ENCODE results near the gene NDUFAF4. TPM values are rescaled to one million over a fixed set of nuclear protein-coding genes. Genes with fewer than 3 reads are reported as not detected.

The NDUFAF4 gene
- total RNA-seq, 1 experiment from 2014 or later = 44.1 TPM

DNA sequence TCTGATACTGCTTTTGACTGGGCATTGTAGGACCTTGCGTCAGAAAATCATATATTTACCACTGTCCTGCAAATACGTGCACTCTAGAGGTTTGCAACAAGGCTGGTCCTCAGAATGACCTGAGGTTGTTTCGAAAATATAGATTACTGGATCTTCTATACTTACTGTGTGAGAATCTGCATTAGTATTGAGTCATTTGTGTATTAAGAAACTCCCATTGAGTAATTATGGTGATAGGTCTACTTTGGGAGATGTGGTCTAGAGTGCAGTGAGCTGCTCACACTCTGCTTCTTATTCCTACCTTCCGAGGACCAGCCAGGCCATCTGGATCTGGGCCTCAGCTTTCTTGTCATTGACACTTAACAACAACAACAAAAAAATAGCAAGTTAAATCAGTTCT, 36.4 kb upstream of the NDUFAF4 start:
- Histone ChIP-seq H3K27me3 (replicated peaks; ENCODE audit: control insufficient read depth, insufficient read depth, low read length) (no peaks in the 10 kb centered on the region), H3K4me1 (no peaks in the 10 kb centered on the region), H3K4me3 (ENCODE audit: low read depth, low read length) (no peak overlapping the region), H3K36me3 (ENCODE audit: control insufficient read depth, insufficient read depth, low read length) (no peaks in the 10 kb centered on the region), H3K9me3 (no peaks in the 10 kb centered on the region)
- Mint-ChIP-seq H3K27me3 (ENCODE audit: insufficient read depth, unreplicated experiment) (peaks cover 26% of the 10 kb centered on the region), H3K4me3 (ENCODE audit: unreplicated experiment) (no peak overlapping the region), H3K9me3 (ENCODE audit: unreplicated experiment) (no peaks in the 10 kb centered on the region), H3K27ac (ENCODE audit: unreplicated experiment) (no peak overlapping the region), H3K36me3 (ENCODE audit: insufficient read depth, unreplicated experiment) (no peaks in the 10 kb centered on the region), H3K4me1 (ENCODE audit: low read depth, unreplicated experiment) (no peaks in the 10 kb centered on the region)
- POLR2A ChIA-PET = no interaction called here
- TF ChIP-seq, protein P1, sequence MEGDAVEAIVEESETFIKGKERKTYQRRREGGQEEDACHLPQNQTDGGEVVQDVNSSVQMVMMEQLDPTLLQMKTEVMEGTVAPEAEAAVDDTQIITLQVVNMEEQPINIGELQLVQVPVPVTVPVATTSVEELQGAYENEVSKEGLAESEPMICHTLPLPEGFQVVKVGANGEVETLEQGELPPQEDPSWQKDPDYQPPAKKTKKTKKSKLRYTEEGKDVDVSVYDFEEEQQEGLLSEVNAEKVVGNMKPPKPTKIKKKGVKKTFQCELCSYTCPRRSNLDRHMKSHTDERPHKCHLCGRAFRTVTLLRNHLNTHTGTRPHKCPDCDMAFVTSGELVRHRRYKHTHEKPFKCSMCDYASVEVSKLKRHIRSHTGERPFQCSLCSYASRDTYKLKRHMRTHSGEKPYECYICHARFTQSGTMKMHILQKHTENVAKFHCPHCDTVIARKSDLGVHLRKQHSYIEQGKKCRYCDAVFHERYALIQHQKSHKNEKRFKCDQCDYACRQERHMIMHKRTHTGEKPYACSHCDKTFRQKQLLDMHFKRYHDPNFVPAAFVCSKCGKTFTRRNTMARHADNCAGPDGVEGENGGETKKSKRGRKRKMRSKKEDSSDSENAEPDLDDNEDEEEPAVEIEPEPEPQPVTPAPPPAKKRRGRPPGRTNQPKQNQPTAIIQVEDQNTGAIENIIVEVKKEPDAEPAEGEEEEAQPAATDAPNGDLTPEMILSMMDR (IDR thresholded peaks at IDR 0.05; ENCODE audit: insufficient read depth in 1 of 2, low read depth in 1 of 2, low read length in 1 of 2, severe bottlenecking in 1 of 2, unreplicated experiment in 1 of 2) = no peak
- DNase-seq = no peak
- intact Hi-C loops (cut with micrococcal nuclease; ENCODE audit: unreplicated experiment) = no loop called here
- no TSS peak for BruUV-seq (replicated peaks)
- CTCF ChIA-PET = no interaction called here

DNA sequence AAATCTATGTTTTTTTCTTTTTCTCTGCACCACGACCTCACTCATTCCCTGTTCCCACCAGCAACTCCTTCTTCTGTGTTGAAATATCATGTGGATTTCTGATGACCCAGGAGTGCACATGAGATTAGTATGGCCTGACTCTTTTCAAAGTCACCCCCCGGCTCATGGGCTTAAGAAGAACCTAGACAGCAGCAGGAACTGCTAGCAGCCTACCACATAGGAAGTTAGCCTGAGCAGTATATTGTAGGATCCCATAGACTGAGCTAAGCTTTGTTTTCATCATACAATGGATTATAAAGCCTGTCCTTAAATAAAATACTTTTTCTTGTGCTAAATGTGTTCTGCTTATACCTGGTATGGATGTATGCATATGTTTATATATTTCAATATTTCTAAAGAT, 33.5 kb upstream of the NDUFAF4 start:
- H3K9me3 ChIP-seq = no peaks in the 10 kb centered on the region
- Mint-ChIP-seq H3K36me3 (ENCODE audit: insufficient read depth, unreplicated experiment) (no peaks in the 10 kb centered on the region), H3K27ac (ENCODE audit: unreplicated experiment) (no peak overlapping the region), H3K4me1 (ENCODE audit: low read depth, unreplicated experiment) (no peaks in the 10 kb centered on the region), H3K9me3 (ENCODE audit: unreplicated experiment) (no peaks in the 10 kb centered on the region), H3K4me3 (ENCODE audit: unreplicated experiment) (no peak overlapping the region), H3K27me3 (ENCODE audit: insufficient read depth, unreplicated experiment) (peaks cover 24% of the 10 kb centered on the region)
- H3K36me3 ChIP-seq (ENCODE audit: control insufficient read depth, insufficient read depth, low read length) = no peaks in the 10 kb centered on the region
- intact Hi-C loops (cut with micrococcal nuclease; ENCODE audit: unreplicated experiment) = no loop called here
- H3K27me3 ChIP-seq (replicated peaks; ENCODE audit: control insufficient read depth, insufficient read depth, low read length) = no peaks in the 10 kb centered on the region
- ChIA-PET POLR2A (no interaction called here), CTCF (no interaction called here)
- no peak overlapping the region for H3K4me3 ChIP-seq (ENCODE audit: low read depth, low read length)
- DNase-seq = no peak
- no peaks in the 10 kb centered on the region for H3K4me1 ChIP-seq
- TF ChIP-seq, protein P1 (IDR thresholded peaks at IDR 0.05; ENCODE audit: insufficient read depth in 1 of 2, low read depth in 1 of 2, low read length in 1 of 2, severe bottlenecking in 1 of 2, unreplicated experiment in 1 of 2) = no peak
- BruUV-seq (replicated peaks) = no TSS peak

DNA sequence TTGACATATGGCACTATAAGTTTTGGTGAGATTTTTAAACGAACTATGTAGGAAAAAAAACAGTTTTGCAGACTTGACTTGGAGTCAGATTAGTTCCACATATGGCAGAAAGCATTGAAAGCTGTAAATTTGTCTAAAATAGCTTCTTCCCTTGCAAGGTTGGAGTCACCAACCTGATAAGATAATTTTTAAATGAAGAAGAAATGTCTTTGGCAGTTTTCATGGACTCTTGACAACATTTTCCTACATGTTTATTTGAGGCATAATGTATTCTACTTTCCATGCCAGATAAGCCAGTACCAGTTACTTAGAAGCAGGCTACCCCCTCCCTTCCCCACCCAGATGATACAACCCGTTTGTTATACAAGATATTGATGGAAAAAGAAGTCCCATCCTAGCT, 32.0 kb upstream of the NDUFAF4 start:
- no peaks in the 10 kb centered on the region for H3K9me3 ChIP-seq
- DNase-seq = no peak
- intact Hi-C loops (cut with micrococcal nuclease; ENCODE audit: unreplicated experiment) = no loop called here
- no peaks in the 10 kb centered on the region for H3K4me1 ChIP-seq
- TF ChIP-seq, protein P1 (IDR thresholded peaks at IDR 0.05; ENCODE audit: insufficient read depth in 1 of 2, low read depth in 1 of 2, low read length in 1 of 2, severe bottlenecking in 1 of 2, unreplicated experiment in 1 of 2) = no peak
- Mint-ChIP-seq H3K9me3 (ENCODE audit: unreplicated experiment) (no peaks in the 10 kb centered on the region), H3K4me3 (ENCODE audit: unreplicated experiment) (no peak overlapping the region), H3K36me3 (ENCODE audit: insufficient read depth, unreplicated experiment) (peaks cover 3% of the 10 kb centered on the region), H3K27me3 (ENCODE audit: insufficient read depth, unreplicated experiment) (peaks cover 22% of the 10 kb centered on the region), H3K27ac (ENCODE audit: unreplicated experiment) (no peak overlapping the region), H3K4me1 (ENCODE audit: low read depth, unreplicated experiment) (no peaks in the 10 kb centered on the region)
- ChIA-PET POLR2A (no interaction called here), CTCF (no interaction called here)
- H3K27me3 ChIP-seq (replicated peaks; ENCODE audit: control insufficient read depth, insufficient read depth, low read length) = no peaks in the 10 kb centered on the region
- H3K4me3 ChIP-seq (ENCODE audit: low read depth, low read length) = no peak overlapping the region
- no peaks in the 10 kb centered on the region for H3K36me3 ChIP-seq (ENCODE audit: control insufficient read depth, insufficient read depth, low read length)
- BruUV-seq (replicated peaks) = no TSS peak
